Activated CD8-positive, alpha-beta T cell treated with anti-CD3 and anti-CD28 coated beads for 36 hours (primary cell): ENCODE results near the gene TBX19. TPM values are rescaled to one million over a fixed set of nuclear protein-coding genes. Genes with fewer than 3 reads are reported as not detected.

ENCODE experiments used
- ATAC-seq: fragments of 200-7000 bp; cut with Tn5 transposase; one replicate; pipeline ENCODE4 v1.10.0; 2021; ENCODE audit warnings: mild to moderate bottlenecking, moderate library complexity
- CTCF ChIA-PET: fragments of 350-600 bp; sonication (Branson Sonifier 250); formaldehyde crosslinking; loops from one replicate; lab custom pipeline; 2021; ENCODE audit warnings: antibody characterized with exemption; lab: Charles Lee
- POLR2A ChIA-PET: fragments of 350-600 bp; sonication (Branson Sonifier 250); formaldehyde crosslinking; loops from one replicate; lab custom pipeline; 2021; ENCODE audit warnings: antibody characterized with exemption; lab: Charles Lee
- DNase-seq: peaks from one replicate; pipeline ENCODE4 v3.0.0-alpha.2; 2020
- H3K27ac Mint-ChIP-seq: one replicate; pipeline ENCODE4 v1.8.0; 2021; ENCODE audit warnings: mild to moderate bottlenecking, mixed read lengths
- H3K27me3 Mint-ChIP-seq: one replicate; pipeline ENCODE4 v1.8.0; 2021; ENCODE audit warnings: mixed read lengths
- H3K36me3 Mint-ChIP-seq: one replicate; pipeline ENCODE4 v1.8.0; 2021; ENCODE audit warnings: low read depth, mixed read lengths
- H3K4me1 Mint-ChIP-seq: one replicate; pipeline ENCODE4 v1.8.0; 2021; ENCODE audit warnings: low read depth, mixed read lengths
- H3K4me3 Mint-ChIP-seq: one replicate; pipeline ENCODE4 v1.8.0; 2021; ENCODE audit warnings: mild to moderate bottlenecking, moderate library complexity, mixed read lengths
- H3K9me3 Mint-ChIP-seq: one replicate; pipeline ENCODE4 v1.8.0; 2021; ENCODE audit warnings: mixed read lengths
- intact Hi-C: fragments of 100-400 bp; cut with micrococcal nuclease; formaldehyde crosslinking; loops from one replicate; pipeline ENCODE4 v1.10.0; 2022
- total RNA-seq, 2 experiments: library from RNA; stranded (reverse); gene quantifications; one replicate each; pipeline ENCODE4 v1.2.3, GENCODE V29; 2021
- TF ChIP-seq, protein P1 (sequence below): fragments of 200-600 bp; IDR thresholded peaks from one replicate; pipeline ENCODE4 v1.8.0; 2022; ENCODE audit warnings: antibody characterized with exemption, mild to moderate bottlenecking

TBX19 gene
- total RNA-seq, 2 experiments from 2014 or later, result 1.5 TPM

- Mint-ChIP-seq H3K4me1 (no peaks in the 10 kb centered on the region), H3K27ac (no peak overlapping the region), H3K27me3 (no peaks in the 10 kb centered on the region), H3K36me3 (peaks cover 17% of the 10 kb centered on the region), H3K9me3 (no peaks in the 10 kb centered on the region), H3K4me3 (no peak overlapping the region)
- intact Hi-C loops, result no loop called here
- TF ChIP-seq, protein P1, sequence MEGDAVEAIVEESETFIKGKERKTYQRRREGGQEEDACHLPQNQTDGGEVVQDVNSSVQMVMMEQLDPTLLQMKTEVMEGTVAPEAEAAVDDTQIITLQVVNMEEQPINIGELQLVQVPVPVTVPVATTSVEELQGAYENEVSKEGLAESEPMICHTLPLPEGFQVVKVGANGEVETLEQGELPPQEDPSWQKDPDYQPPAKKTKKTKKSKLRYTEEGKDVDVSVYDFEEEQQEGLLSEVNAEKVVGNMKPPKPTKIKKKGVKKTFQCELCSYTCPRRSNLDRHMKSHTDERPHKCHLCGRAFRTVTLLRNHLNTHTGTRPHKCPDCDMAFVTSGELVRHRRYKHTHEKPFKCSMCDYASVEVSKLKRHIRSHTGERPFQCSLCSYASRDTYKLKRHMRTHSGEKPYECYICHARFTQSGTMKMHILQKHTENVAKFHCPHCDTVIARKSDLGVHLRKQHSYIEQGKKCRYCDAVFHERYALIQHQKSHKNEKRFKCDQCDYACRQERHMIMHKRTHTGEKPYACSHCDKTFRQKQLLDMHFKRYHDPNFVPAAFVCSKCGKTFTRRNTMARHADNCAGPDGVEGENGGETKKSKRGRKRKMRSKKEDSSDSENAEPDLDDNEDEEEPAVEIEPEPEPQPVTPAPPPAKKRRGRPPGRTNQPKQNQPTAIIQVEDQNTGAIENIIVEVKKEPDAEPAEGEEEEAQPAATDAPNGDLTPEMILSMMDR, result no peak
- ChIA-PET POLR2A (no interaction called here), CTCF (no interaction called here)
- DNase-seq, result no peak
- no peak for ATAC-seq
Measured at GRCh38 chr1:168266644-168267186, 14.0 kb upstream of the TBX19 start.

- ATAC-seq, result no peak
- POLR2A ChIA-PET, result no interaction called here
Measured at GRCh38 chr1:168271636-168272035, 9.0 kb upstream of the TBX19 start.

DNA sequence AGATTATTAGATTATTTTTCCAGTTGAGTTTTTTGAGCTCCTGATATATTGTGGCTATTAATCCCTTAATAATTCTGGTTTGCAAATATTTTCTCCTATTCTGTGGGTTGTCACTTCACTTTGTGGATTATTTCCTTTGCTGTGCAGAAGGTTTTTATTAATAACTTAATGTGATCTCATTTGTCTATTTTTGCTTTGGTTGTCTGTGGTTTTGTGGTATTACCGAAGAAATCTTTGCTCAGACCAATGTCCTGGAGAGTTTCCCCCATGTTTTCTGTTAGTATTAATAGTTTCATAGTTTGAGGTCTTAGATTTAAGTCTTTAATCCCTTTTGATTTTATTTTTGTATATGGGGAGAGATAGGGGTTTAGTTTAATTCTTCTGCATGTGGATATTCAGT lies 7.1 kb upstream of the TBX19 start:
- H3K4me1 Mint-ChIP-seq, result peaks cover 2% of the 10 kb centered on the region
- H3K9me3 Mint-ChIP-seq, result peaks cover 3% of the 10 kb centered on the region
- TF ChIP-seq, protein P1, result no peak
- CTCF ChIA-PET, result interaction anchor here (1.8 kb wide), 1 partner anchor 39 kb away, joined by 4 read pairs; no protein-coding TSS in a partner anchor
- intact Hi-C loops, result no loop called here
- no peak overlapping the region for H3K4me3 Mint-ChIP-seq
- POLR2A ChIA-PET, result no interaction called here
- ATAC-seq (no peak), DNase-seq (no peak)
- H3K36me3 Mint-ChIP-seq, result peaks cover 6% of the 10 kb centered on the region
- H3K27me3 Mint-ChIP-seq, result no peaks in the 10 kb centered on the region
- H3K27ac Mint-ChIP-seq, result no peak overlapping the region

More at GRCh38 chr1:168271636-168272035, 9.0 kb upstream of the TBX19 start:
- H3K4me1 Mint-ChIP-seq, result peaks cover 2% of the 10 kb centered on the region
- intact Hi-C loops, result no loop called here
- CTCF ChIA-PET, result no interaction called here
- no peaks in the 10 kb centered on the region for H3K27me3 Mint-ChIP-seq
- H3K9me3 Mint-ChIP-seq, result peaks cover 2% of the 10 kb centered on the region
- H3K36me3 Mint-ChIP-seq, result peaks cover 6% of the 10 kb centered on the region
- DNase-seq, result no peak
- H3K4me3 Mint-ChIP-seq, result no peak overlapping the region
- TF ChIP-seq, protein P1, result no peak
- H3K27ac Mint-ChIP-seq, result no peak overlapping the region

- Mint-ChIP-seq H3K36me3 (no peaks in the 10 kb centered on the region), H3K27me3 (no peaks in the 10 kb centered on the region), H3K9me3 (peaks cover 1% of the 10 kb centered on the region), H3K27ac (no peak overlapping the region), H3K4me1 (no peaks in the 10 kb centered on the region), H3K4me3 (no peak overlapping the region)
- ChIA-PET POLR2A (no interaction called here), CTCF (no interaction called here)
- intact Hi-C loops, result no loop called here
- TF ChIP-seq, protein P1, result no peak
- ATAC-seq, result no peak
- DNase-seq, result no peak
Measured at GRCh38 chr1:168279253-168279652, 1.4 kb upstream of the TBX19 start.

DNA sequence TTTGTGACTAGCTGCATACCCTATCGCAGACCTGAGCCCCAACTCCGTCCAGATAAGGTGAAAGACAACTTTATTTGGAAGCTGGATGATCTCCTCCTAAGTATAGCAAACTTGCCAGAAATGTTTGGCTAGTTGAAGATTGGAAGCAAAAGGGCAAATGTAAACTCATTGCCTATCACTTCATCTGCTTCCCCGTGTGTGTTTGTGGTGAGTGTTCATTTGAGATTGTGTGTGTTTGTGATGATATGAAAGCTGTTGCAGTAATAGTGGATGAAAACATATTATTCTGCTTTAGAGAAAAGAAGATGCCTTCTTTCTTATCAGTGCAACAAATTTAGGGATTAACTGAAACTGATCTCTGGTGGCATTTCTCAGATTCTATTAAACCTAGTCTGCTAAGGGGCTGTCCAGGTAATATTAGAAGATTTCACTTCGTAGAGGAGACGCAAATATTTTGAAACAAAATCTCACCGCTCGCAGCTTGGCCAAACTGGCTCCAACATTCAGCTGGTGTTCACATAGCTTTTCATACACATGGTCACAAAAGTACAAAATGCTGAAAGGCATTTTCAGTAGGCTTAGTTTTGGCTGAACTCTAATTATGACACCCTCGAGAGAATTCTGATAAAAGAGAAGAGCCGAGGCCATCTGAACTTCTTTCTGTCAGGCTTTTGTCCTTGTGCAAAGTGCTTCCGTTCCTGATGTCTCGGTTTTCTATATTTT lies 1.1 kb downstream of the TBX19 start:
- ChIA-PET CTCF (interaction anchor here (1.6 kb wide), 1 partner anchor 47 kb away, joined by 4 read pairs; no protein-coding TSS in a partner anchor), POLR2A (no interaction called here)
- intact Hi-C loops, result no loop called here
- no peak for ATAC-seq
- DNase-seq, result no peak
- TF ChIP-seq, protein P1, result no peak
- no peaks in the 10 kb centered on the region for H3K27me3 Mint-ChIP-seq
- peaks cover 1% of the 10 kb centered on the region for H3K9me3 Mint-ChIP-seq
- no peak overlapping the region for H3K27ac Mint-ChIP-seq
- H3K4me3 Mint-ChIP-seq, result no peak overlapping the region
- H3K36me3 Mint-ChIP-seq, result no peaks in the 10 kb centered on the region
- peaks cover 5% of the 10 kb centered on the region for H3K4me1 Mint-ChIP-seq
